DMS53 treated with DMSO at 0.1 percent for 48 hours (cell line): ENCODE results near the gene SNAPIN.

Experiments
- DNase-seq: peaks from one replicate; lab custom pipeline; 2025; ENCODE audit not compliant: unreplicated experiment; lab: John Stamatoyannopoulos, UW

SNAPIN gene

DNA sequence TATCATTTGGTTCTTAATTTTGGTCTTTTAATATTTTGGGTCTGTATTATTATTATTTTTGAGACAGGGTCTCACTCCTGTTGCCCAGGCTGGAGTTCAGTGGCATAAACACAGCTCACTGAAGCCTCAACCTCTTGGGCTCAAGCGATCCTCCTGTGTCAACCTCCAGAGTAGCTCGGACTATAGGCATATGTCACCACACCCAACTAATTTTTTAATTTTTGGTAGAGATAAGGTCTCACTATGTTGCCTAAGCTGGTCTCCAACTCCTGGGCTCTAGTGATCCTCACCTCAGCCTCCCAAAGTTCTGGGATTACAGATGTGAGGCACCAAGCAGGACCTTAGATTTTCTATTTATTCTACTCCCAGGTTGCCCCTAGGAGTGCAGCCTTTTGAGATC, 15.0 kb downstream of the SNAPIN start:
- DNase-seq, result no peak

DNA sequence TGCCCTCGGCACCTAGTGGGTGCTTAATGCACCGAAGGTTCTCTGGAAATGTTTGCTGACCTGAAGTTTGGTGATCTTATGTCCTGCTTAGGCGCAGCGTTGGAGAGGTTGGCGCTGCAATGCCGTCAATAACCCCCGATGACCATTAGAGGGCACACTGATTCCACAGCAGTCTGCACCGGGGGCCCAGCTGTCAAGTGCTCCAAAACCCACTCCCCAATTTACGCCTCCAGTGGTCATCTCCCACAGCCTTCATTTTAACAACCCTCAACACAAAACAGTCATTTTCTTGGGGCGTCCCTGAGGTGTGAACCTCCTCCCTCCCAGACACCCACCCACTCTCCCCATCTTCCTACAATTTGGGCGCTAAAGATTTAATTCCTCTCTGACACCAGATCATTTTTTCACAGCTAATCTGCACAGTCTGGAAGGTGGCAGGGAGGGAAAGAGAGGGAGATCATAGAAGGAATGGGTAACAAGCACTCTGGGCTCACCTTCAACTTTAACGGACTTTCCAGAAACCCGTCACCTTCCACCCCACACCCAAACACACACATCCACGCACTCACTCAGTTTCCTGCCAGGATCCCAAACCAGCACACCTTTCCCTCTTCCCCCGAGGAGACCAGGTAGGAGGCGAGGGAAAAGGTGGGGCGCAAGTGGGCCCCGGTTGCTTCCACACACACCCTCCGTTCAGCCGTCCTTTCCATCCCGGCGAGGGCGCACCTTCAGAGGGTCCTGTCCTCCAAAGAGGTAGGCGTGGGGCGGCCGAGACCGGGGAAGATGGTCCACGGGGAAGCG, 19.4 kb downstream of the SNAPIN start:
- DNase-seq, result peak; percentile 11

DNA sequence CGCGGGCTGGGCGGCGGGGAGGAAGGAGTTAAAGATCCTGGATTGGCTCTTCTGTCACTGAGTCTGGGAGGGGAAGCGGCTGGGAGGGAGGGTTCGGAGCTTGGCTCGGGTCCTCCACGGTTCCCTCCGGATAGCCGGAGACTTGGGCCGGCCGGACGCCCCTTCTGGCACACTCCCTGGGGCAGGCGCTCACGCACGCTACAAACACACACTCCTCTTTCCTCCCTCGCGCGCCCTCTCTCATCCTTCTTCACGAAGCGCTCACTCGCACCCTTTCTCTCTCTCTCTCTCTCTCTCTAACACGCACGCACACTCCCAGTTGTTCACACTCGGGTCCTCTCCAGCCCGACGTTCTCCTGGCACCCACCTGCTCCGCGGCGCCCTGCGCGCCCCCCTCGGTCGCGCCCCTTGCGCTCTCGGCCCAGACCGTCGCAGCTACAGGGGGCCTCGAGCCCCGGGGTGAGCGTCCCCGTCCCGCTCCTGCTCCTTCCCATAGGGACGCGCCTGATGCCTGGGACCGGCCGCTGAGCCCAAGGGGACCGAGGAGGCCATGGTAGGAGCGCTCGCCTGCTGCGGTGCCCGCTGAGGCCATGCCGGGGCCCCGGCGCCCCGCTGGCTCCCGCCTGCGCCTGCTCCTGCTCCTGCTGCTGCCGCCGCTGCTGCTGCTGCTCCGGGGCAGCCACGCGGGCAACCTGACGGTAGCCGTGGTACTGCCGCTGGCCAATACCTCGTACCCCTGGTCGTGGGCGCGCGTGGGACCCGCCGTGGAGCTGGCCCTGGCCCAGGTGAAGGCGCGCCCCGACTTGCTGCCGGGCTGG, 20.2 kb downstream of the SNAPIN start, which contains the start of gene NPR1:
Gene NPR1, plus strand, starts transcription at position 170 of the 818 bp plus-strand sequence. Its CDS starts 421 bp downstream, at position 591.
- peak; percentile 12 for DNase-seq

DNA sequence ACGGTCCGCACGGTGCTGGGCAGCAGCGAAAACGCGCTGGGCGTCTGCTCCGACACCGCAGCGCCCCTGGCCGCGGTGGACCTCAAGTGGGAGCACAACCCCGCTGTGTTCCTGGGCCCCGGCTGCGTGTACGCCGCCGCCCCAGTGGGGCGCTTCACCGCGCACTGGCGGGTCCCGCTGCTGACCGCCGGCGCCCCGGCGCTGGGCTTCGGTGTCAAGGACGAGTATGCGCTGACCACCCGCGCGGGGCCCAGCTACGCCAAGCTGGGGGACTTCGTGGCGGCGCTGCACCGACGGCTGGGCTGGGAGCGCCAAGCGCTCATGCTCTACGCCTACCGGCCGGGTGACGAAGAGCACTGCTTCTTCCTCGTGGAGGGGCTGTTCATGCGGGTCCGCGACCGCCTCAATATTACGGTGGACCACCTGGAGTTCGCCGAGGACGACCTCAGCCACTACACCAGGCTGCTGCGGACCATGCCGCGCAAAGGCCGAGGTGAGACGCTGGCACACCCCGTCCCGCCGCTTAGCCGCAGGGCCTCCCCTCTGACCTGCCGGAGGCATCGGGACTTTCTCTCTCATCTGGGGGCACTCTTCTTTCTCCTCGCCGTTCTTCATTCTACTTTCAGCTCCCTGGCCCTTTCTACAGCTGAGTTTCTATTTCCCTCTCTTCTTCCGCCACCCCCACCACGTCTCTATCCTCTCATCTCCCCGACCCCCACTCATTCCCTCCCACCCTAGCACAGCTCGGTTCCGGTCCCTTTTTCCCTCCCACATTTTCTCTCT, 21.0 kb downstream of the SNAPIN start:
- DNase-seq, result no peak

DNA sequence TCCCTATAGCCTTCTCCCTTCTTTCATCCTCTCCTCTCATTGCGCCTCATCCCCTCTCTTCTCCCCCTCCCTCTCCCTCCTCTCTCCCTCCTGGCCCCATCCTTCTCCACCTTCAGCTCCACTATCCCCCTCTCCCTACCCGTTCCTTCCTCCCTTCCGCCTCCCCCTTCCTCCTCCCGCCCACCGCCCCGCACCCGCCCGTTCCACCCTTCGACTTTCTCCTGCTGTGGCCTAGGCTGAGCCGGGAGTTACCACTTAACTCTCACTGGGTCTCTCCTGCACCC, 21.6 kb downstream of the SNAPIN start:
- no peak for DNase-seq

DNA sequence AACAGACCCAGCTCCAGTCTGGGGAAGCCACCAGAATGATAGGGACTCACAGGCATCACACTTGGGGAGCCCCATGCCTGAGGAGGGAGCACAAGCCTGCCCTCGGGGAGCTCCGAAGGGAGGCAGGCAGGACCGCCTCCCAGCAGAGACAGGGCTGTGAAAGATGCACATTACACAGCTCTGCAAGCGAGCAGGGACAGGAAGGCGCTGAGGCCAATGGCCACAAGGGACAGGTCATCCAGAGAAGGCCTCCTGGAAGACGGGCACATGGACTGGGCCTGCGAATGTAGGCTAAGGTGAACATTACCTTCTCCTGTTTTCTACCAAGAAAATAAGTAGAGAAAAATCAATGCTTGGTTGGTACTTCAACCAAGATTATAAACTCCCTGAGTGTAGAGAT, 24.2 kb downstream of the SNAPIN start:
- no peak for DNase-seq

DNA sequence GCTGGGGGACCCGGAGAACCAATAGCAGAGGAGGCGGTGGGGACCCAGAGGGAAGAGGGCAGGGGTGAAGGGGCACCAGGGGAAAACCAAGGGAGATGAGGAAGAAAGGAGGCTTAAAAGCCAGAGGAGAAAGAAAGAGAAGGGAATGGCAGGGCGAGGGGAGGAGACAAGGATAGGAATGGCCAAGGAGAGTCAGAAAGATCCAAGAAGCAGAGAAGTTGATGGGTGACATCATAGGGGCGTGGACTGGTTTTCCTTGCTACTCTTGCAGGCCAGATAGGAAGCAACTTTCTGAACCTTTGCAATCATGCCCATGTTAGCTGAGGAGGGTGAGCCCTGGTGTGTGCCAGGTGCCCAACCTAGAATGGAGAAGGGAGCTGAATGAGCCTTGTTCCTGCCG, 25.4 kb downstream of the SNAPIN start:
- no peak for DNase-seq

DNA sequence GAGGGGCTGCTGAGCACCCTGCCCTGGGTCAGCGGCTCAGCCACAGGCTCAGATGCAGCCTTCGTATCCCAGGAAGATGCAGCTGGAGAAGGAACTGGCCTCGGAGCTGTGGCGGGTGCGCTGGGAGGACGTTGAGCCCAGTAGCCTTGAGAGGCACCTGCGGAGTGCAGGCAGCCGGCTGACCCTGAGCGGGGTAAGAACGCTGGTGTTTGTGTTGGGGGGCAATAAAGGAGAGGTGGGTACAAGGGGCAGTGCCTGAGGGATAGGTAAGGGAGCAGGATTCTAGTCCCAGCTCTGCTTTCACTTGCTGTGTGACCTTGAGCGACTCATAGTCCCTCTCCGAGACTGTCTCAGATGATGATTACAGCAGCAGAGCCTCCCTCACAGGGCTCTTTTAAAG, 26.4 kb downstream of the SNAPIN start:
- DNase-seq, result no peak

DNA sequence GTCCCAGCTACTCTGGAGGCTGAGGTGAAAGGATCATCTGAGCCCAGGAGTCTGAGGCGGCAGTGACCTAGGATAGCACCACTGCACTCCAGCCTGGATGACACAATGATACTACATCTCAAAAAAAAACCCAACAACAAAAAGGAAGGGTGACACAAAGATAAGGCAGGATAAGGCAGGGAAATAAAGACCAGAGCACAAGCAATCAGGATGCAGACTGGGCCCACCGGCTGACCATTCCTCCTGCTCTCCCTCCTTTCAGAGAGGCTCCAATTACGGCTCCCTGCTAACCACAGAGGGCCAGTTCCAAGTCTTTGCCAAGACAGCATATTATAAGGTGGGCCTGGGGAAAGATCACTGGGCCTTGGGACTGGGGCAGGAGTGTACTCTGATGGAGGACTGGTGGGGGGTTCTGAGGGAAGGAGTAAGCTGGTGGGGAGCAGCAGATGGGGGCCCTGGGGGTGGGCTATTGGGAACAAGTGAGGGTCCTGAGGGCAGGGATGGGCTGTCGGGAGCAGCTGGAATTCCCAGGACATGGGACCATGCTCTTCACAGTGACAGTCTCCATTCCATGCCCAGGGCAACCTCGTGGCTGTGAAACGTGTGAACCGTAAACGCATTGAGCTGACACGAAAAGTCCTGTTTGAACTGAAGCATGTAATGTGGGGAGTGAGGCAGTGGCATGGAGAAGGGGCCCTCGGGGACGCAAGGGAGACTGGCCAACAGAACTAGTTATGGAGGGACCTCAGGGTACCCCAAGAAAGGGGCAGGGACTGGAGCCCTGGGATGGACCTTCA, 27.2 kb downstream of the SNAPIN start:
- DNase-seq, result no peak

DNA sequence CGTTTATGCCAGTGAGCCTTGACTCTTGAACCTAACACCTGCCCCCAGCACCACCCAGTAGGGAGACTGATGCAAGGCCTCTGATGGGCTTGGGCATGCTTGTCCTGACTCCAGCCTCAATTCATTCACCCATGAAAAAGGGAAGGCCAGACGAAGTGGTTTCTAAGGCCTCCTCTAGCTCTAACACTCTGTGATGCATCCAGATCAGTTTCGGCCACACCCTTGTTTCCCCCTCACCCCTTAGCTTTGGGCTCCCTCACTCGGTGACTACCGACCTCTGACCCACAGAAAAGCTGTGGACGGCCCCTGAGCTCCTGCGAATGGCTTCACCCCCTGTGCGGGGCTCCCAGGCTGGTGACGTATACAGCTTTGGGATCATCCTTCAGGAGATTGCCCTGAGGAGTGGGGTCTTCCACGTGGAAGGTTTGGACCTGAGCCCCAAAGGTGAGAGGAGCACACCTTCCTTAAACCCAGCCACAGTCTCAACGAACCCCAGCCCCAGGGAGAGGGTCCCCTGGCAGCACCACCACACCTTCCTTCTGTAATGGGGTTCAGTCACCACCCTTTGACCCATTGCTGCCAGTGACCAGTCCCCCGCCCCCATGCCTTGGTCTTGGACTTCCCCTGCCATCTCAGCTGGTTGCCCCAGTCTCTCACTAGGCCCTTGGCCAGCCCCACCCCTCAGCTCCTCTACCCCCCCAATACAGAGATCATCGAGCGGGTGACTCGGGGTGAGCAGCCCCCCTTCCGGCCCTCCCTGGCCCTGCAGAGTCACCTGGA, 29.0 kb downstream of the SNAPIN start:
- no peak for DNase-seq

DNA sequence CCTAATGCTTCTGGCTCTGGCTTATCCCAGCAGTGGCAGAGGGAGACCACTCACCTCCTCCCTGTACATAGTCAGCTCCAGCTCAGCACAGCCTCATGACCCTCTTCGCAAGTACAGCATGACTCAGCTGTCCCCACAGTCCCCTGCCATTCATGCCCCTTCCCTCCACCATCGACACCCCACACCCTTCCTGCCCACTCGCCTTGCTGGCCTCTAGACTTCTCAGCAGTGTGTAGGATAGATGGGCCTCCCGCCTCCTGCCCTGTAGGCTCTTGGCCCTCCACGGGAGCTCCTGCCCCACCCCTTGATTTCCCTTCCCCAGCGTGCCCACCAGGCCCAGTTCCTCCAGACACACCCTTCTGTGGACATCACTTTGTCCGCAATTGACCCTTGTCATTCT, 29.8 kb downstream of the SNAPIN start:
- DNase-seq, result no peak

DNA sequence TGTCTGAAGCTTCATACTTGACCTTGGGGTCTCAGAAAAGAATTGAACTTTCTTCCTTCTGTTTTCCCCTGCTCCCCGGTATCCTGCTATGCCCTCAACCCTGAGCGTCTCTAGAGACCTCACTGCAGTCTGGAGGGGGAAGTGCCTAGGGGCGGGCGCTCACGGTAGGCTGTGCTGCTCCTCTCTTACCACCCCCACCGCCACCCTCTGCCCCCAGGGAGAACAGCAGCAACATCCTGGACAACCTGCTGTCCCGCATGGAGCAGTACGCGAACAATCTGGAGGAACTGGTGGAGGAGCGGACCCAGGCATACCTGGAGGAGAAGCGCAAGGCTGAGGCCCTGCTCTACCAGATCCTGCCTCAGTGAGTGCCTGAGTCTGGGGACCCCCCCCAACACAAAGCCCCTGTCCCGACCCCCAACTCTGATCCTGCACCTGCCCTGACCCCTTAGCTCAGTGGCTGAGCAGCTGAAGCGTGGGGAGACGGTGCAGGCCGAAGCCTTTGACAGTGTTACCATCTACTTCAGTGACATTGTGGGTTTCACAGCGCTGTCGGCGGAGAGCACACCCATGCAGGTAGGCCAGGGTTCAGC, 30.3 kb downstream of the SNAPIN start:
- DNase-seq, result no peak

DNA sequence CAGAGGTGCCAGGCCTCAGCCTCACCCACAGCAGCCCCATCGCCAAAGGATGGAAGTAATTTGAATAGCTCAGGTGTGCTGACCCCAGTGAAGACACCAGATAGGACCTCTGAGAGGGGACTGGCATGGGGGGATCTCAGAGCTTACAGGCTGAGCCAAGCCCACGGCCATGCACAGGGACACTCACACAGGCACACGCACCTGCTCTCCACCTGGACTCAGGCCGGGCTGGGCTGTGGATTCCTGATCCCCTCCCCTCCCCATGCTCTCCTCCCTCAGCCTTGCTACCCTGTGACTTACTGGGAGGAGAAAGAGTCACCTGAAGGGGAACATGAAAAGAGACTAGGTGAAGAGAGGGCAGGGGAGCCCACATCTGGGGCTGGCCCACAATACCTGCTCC, 35.0 kb downstream of the SNAPIN start:
- no peak for DNase-seq

DNA sequence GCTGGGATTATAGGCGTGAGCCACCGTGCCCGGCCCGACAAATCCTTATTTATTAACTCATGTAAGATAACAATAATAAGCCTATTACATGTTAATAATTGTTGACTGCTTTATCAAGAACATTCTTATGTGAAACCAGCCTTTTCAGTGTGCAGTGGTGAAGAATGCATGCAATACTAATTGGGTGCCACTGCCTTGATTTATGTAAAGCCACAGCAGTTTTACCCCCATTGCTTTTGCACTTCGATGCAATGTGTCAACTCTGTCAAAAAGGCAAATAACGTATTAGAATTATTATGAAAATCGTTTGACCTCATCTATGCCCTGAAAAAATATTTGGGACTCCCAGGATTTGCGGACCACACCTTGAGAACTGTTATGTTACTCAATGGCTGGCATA, 38.2 kb downstream of the SNAPIN start:
- DNase-seq, result no peak

DNA sequence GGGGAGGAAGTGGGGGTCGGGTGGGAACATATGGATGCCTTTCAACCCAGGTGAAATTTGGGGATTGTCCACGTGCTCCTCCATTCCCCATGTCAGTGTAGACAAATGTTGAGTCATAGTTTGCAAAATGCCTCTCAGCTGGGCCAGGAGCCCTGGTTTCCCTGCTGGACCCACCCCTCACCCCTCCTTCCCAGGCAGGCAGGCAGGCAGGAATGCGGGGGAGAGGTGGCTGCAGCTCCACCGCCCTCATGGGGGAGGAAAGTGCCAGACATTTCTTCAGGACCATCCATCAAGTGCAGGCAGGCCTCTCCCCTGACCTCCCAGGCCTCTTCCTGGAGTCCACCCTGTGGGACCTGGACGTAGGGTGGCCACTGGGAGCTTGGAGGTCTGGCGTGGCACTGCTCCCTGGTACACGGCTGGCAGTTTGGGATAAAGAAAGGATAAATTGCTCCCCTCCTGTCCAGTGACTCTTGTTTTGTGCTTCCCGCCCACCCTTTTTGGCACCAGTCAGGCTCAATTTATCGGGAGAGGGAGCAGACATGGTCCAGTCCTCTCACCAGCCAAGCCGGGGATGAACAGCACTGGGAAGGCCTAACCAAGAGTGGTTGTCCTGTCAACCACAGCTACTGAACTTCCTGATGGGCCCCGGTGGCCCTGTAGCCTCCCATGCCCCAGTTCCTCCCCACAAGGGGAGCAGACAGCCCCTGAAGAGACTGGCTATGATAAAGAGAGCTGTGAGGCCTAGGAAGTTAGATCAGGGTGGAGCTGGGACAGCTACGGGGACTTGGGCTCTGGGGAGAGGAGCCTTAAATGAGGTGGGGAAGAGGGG, 38.9 kb downstream of the SNAPIN start:
- DNase-seq, result no peak

DNA sequence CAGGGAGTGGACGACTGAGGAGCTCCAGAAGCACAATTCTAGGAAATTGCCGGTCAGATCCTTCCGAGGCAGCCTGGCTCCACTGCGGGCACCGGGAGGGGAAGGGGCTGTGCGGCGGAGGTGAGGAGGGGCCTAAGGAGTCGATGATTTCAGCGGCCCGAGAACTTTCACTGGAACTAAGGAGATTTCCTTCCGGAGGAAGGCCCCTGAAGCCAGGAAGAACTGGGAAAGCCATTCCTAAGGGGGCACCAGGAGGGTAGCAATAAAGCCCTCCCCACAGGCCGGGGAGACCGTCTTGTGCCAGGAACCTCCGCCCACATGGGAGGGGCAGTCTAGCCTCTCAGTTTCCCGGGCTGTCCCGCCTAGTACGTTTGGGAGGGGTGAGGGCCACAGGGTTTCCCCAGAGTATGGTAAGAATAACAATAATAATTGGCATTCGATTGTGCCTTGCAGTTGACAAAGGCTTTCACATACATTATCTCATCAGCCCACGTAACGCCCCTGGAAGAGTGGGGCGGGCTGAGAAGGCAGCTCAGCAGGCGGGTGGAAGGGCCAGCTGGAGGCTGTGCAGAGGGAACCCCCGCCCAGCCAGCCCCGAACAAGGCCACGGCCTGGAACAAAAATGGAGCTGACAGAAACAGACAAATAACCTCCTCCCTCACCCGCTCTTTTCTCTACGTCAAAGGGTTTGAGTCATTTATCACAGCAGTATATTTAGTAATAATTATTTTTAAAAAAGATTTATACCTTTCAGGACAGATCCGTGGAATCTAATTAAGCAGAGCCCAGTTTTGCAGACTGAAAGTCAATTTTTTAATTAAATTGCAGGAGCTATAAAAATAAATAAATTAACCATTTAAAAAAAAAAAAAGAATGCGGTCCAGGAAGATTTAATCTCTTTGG, 39.8 kb downstream of the SNAPIN start:
- DNase-seq, result no peak

DNA sequence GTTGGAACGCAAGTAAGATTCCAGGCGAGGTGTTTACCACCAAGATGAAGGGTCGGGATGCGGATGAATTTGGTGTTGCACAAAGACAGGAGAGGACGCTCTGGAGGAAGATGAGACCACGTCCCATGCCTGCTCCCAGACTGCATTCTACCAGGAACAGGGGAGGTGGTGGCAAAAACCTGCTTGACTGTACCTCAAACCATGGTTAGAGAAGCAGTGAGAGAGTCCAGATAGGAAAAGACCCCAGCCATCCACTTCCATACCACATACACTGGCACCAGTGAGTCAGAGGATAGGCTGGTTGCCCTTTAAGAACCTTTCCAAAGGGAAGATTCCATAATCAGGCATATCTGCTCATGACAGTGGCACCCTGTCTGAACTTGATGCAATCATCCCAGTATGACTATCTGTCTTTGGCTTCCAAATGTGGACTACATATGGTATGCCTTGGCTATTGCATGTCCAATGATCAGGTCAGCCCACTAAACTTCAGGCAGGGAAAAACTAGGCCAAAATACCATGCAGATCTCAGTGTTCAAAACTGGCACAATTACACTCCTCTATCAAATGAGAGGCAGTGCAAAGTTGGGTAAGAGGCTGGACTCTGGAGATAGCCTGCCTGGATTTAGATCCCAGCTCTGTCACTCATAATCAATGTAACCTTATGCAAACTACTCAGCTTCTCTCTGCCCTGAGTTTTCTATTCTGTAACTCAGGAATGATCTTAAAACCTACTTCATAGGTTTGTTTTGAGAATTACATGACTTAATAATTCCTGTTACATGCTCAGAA, 40.6 kb downstream of the SNAPIN start:
- DNase-seq, result no peak
